H1 (cell line): ENCODE results near the gene IFT122. TPM values are rescaled to one million over a fixed set of nuclear protein-coding genes. Genes with fewer than 3 reads are reported as not detected.

Experiments
- CTCF ChIA-PET: fragments of 300-600 bp; sonication (Branson Sonifier 250); formaldehyde crosslinking; loops from one replicate; lab custom pipeline; 2021; ENCODE audit not compliant: partially characterized antibody; lab: Charles Lee
- POLR2A ChIA-PET: fragments of 300-600 bp; sonication (Branson Sonifier 250); formaldehyde crosslinking; loops from one replicate; lab custom pipeline; 2021; ENCODE audit warnings: inconsistent platforms; ENCODE audit not compliant: partially characterized antibody; lab: Charles Lee
- DNase-seq, 2 experiments: peaks; one replicate each; pipeline versions ENCODE4 v3.0.0 to v3.0.0-alpha.2; 2010 to 2022; ENCODE audit warnings: low spot score in 2 of 2, low read depth in 1 of 2, mixed read lengths in 1 of 2
- FAIRE-seq: peaks from 2 replicates; lab custom pipeline; 2011; peaks lifted over from hg19 to GRCh38; lab: Jason Lieb, UNC
- H2AFZ ChIP-seq: 2 replicates; pipeline ENCODE4 v1.8.1; 2012; ENCODE audit warnings: low read length, inconsistent platforms
- H2AK5ac ChIP-seq: 2 replicates; pipeline ENCODE4 v1.6.1; 2013; ENCODE audit warnings: low read depth, low read length
- H2BK120ac ChIP-seq: replicated peaks from 2 replicates; pipeline ENCODE3; 2013; ENCODE audit warnings: low read depth, low read length, inconsistent platforms
- H2BK12ac ChIP-seq: 2 replicates; pipeline ENCODE4 v1.6.1; 2013; ENCODE audit warnings: low read depth, low read length
- H2BK15ac ChIP-seq: 2 replicates; pipeline ENCODE4 v1.6.1; 2013; ENCODE audit warnings: low read length
- H2BK20ac ChIP-seq: 2 replicates; pipeline ENCODE4 v1.6.1; 2013; ENCODE audit warnings: low read length
- H2BK5ac ChIP-seq: 2 replicates; pipeline ENCODE4 v1.6.1; 2013; ENCODE audit warnings: low read depth, low read length
- H3K14ac ChIP-seq: 2 replicates; pipeline ENCODE4 v1.6.1; 2013; ENCODE audit warnings: inconsistent platforms; ENCODE audit not compliant: insufficient read length
- H3K18ac ChIP-seq: 2 replicates; pipeline ENCODE4 v1.6.1; 2013; ENCODE audit warnings: low read length; ENCODE audit errors: extremely low read depth
- H3K23ac ChIP-seq: 2 replicates; pipeline ENCODE4 v1.6.1; 2013; ENCODE audit warnings: inconsistent platforms; ENCODE audit not compliant: insufficient read length
- H3K23me2 ChIP-seq: 2 replicates; pipeline ENCODE4 v1.6.1; 2013; ENCODE audit warnings: low read depth, low read length
- H3K27ac ChIP-seq: 2 replicates; pipeline ENCODE4 v1.6.1; 2011; ENCODE audit warnings: low read depth, low read length, inconsistent platforms
- H3K27me3 ChIP-seq, 4 experiments: replicated peaks in 1 of 4; 1 replicate in 1 of 4; 2 replicates in 3 of 4; pipeline versions ENCODE4 v1.6.1 to v1.8.1; 2011 to 2013; ENCODE audit warnings: low read length in 3 of 4, mild to moderate bottlenecking in 3 of 4, inconsistent platforms in 2 of 4, mixed read lengths in 2 of 4, moderate library complexity in 1 of 4; ENCODE audit not compliant: control insufficient read depth in 3 of 4, insufficient read depth in 3 of 4; ENCODE audit errors: extremely low read depth in 1 of 4
- H3K36me3 ChIP-seq, 4 experiments: 2 replicates each; pipeline versions ENCODE4 v1.6.1 to v1.8.1; 2011 to 2013; ENCODE audit warnings: mild to moderate bottlenecking in 4 of 4, low read length in 3 of 4, moderate library complexity in 2 of 4, control low read depth in 1 of 4, inconsistent platforms in 1 of 4; ENCODE audit not compliant: insufficient read depth in 4 of 4, control insufficient read depth in 2 of 4
- H3K4ac ChIP-seq: replicated peaks from 2 replicates; pipeline ENCODE3; 2013; ENCODE audit warnings: low read length, low read depth, mixed read lengths, inconsistent platforms; ENCODE audit not compliant: insufficient read length
- H3K4me1 ChIP-seq, 4 experiments: replicated peaks in 1 of 4; 1 replicate in 1 of 4; 2 replicates in 3 of 4; pipeline versions ENCODE4 v1.6.1 to v1.8.1; 2011 to 2013; ENCODE audit warnings: low read length in 3 of 4, inconsistent platforms in 2 of 4, mixed read lengths in 1 of 4; ENCODE audit not compliant: insufficient read depth in 4 of 4, control insufficient read depth in 3 of 4
- H3K4me2 ChIP-seq, 2 experiments: 2 replicates each; pipeline versions ENCODE4 v1.6.1 to v1.8.1; 2011 to 2013; ENCODE audit warnings: low read depth in 2 of 2, low read length in 2 of 2, control low read depth in 1 of 2, inconsistent platforms in 1 of 2, mild to moderate bottlenecking in 1 of 2; ENCODE audit not compliant: insufficient read depth in 1 of 2
- H3K4me3 ChIP-seq, 4 experiments: fragments of 200-600, 300-600 bp in 1 of 4; sonication (generic), shearing (Covaris generic), sonication (Bioruptor Twin) in 1 of 4; 2 replicates each; pipeline versions ENCODE4 v1.5.1 to v1.8.1; 2011 to 2016; ENCODE audit warnings: low read length in 4 of 4, low read depth in 3 of 4, control low read depth in 2 of 4, inconsistent platforms in 2 of 4, mild to moderate bottlenecking in 2 of 4, mixed read lengths in 1 of 4, moderate library complexity in 1 of 4; ENCODE audit not compliant: insufficient read depth in 2 of 4; ENCODE audit errors: extremely low read depth in 1 of 4
- H3K56ac ChIP-seq: replicated peaks from 2 replicates; pipeline ENCODE3; 2013; ENCODE audit warnings: low read depth, mild to moderate bottlenecking, mixed read lengths, low read length, inconsistent platforms; ENCODE audit not compliant: insufficient read length
- H3K79me1 ChIP-seq: 2 replicates; pipeline ENCODE4 v1.6.1; 2013; ENCODE audit warnings: low read depth, low read length, control low read depth
- H3K79me2 ChIP-seq, 2 experiments: 2 replicates each; pipeline versions ENCODE4 v1.6.1 to v1.8.1; 2012 to 2013; ENCODE audit warnings: low read length in 2 of 2, mild to moderate bottlenecking in 2 of 2, inconsistent platforms in 1 of 2; ENCODE audit not compliant: insufficient read depth in 2 of 2, control insufficient read depth in 1 of 2
- H3K9ac ChIP-seq, 4 experiments: replicated peaks in 1 of 4; 1 replicate in 1 of 4; 2 replicates in 3 of 4; pipeline versions ENCODE4 v1.6.1 to v1.8.1; 2011 to 2013; ENCODE audit warnings: low read depth in 3 of 4, low read length in 3 of 4, control low read depth in 2 of 4, mild to moderate bottlenecking in 2 of 4, moderate library complexity in 2 of 4, inconsistent platforms in 1 of 4; ENCODE audit errors: extremely low read depth in 1 of 4
- H3K9me3 ChIP-seq, 2 experiments: 2 replicates each; pipeline versions ENCODE4 v1.6.1 to v1.8.1; 2012 to 2013; ENCODE audit warnings: mild to moderate bottlenecking in 2 of 2, moderate library complexity in 2 of 2, control low read depth in 1 of 2, inconsistent platforms in 1 of 2, low read depth in 1 of 2, low read length in 1 of 2, mixed read lengths in 1 of 2; ENCODE audit not compliant: insufficient read depth in 2 of 2
- H4K20me1 ChIP-seq, 2 experiments: replicated peaks in 1 of 2; 2 replicates each; pipeline versions ENCODE3 to v1.8.1; 2011 to 2013; ENCODE audit warnings: inconsistent platforms in 2 of 2, low read length in 2 of 2, mild to moderate bottlenecking in 1 of 2; ENCODE audit not compliant: insufficient read depth in 2 of 2, control insufficient read depth in 1 of 2
- H4K5ac ChIP-seq: 2 replicates; pipeline ENCODE4 v1.6.1; 2013; ENCODE audit warnings: low read length, low read depth, mixed read lengths, inconsistent platforms; ENCODE audit not compliant: insufficient read length
- H4K8ac ChIP-seq: 2 replicates; pipeline ENCODE4 v1.8.0; 2013; ENCODE audit warnings: mild to moderate bottlenecking, moderate library complexity, low read length, inconsistent platforms; ENCODE audit not compliant: insufficient read depth; ENCODE audit errors: extremely low read depth
- H4K91ac ChIP-seq: replicated peaks from 2 replicates; pipeline ENCODE3; 2013; ENCODE audit warnings: low read length, mixed read lengths, inconsistent platforms; ENCODE audit not compliant: insufficient read length
- CBX8 ChIP-seq: fragments of 300-800, 300-1000 bp; sonication (generic); IDR thresholded peaks from 2 replicates; pipeline ENCODE4 v1.7.1; 2016; ENCODE audit warnings: low read depth, low read length, borderline replicate concordance
- HDAC6 ChIP-seq: IDR thresholded peaks from one replicate; pipeline ENCODE4 v1.7.1; 2012; ENCODE audit warnings: low read depth, mild to moderate bottlenecking, inconsistent platforms, low read length, moderate library complexity
- KDM4A ChIP-seq: IDR thresholded peaks from one replicate; pipeline ENCODE4 v1.7.1; 2012; ENCODE audit warnings: low read depth, mild to moderate bottlenecking, moderate library complexity, low read length, inconsistent platforms; ENCODE audit not compliant: severe bottlenecking
- PHF8 ChIP-seq: fragments of 200-600 bp; sonication (generic); conservative IDR thresholded peaks from 2 replicates; pipeline ENCODE4 v1.7.1; 2012; ENCODE audit warnings: low read depth, mild to moderate bottlenecking, inconsistent platforms, low read length, moderate library complexity
- SP2 ChIP-seq: IDR thresholded peaks from 2 replicates; pipeline ENCODE4 v1.6.1; 2012; ENCODE audit warnings: mild to moderate bottlenecking, low read length, inconsistent platforms
- SP4 ChIP-seq: IDR thresholded peaks from 2 replicates; pipeline ENCODE4 v1.6.1; 2012; ENCODE audit warnings: low read length, inconsistent platforms
- WGBS, 2 experiments: shearing (Covaris generic) in 1 of 2; methylation state at CpG; one replicate each; pipeline versions ENCODE4 v1.1.6 to v1.1.7; 2013 to 2015; ENCODE audit warnings: low lambda C conversion rate in 2 of 2, mixed read lengths in 2 of 2, inconsistent platforms in 1 of 2, low coverage in 1 of 2, missing lambda C conversion rate in 1 of 2; ENCODE audit not compliant: insufficient replicate concordance in 2 of 2, insufficient coverage in 1 of 2, insufficient read length in 1 of 2; ENCODE audit errors: extremely low coverage in 1 of 2, missing lambda C conversion rate in 1 of 2; 5-methylcytosine and 5-hydroxymethylcytosine counted together
- polyA plus RNA-seq, 7 experiments: library from polyadenylated mRNA; depleted of rRNA in 3 of 7; stranded (reverse) in 5 of 7; unstranded in 2 of 7; fragments of >200 nt in 5 of 7; fragments of 200-250 nt in 2 of 7; gene quantifications; 1 replicate in 5 of 7; 2 replicates in 1 of 7; 4 replicates in 1 of 7; pipeline versions ENCODE4 v1.2.1 to v1.2.3, GENCODE V29; 2011 to 2013; ENCODE audit warnings: missing spikeins in 2 of 7, mixed read lengths in 2 of 7
- total RNA-seq: library from RNA; stranded (reverse); fragmentation: NEBNext Ultra II Directional; extraction: Animal tissue kit (Norgen Biotek cat#: 25700); gene quantifications from 2 replicates; pipeline ENCODE4 v1.2.1, GENCODE V29; 2021

IFT122 gene
- total and polyA plus RNA-seq, 2 of the 8 experiments (the other 6 are each of a cell fraction or from before 2014, with no cell fraction given): 23.7 to 25.1 TPM

DNA sequence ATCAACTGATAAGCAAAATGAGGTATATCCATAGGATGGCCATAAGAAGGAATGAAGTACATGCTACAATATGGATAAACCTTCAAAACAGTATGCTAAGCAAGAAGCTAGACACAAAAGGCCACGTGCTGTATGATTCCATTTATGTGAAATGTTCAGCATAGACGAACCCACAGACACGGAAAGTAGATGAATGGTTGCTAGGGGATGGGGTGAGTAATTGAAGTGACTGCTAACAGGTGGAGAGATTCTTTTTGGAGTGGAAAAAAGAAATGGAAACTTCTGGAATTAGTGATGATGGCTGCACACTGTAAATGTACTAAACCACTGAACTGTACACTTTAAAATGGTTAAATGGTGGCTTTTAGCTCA lies 11.0 kb upstream of the IFT122 start:
- Histone ChIP-seq H3K79me2 (no peaks in the 10 kb centered on the region), H3K4ac (no peak overlapping the region), H3K18ac (no peak overlapping the region; the same call in 1 of the 2 replicates), H4K8ac (no peak overlapping the region), H2AFZ (no peak overlapping the region), H3K27ac (peak overlapping the region; percentile 75), H3K4me2 (peak overlapping the region; percentile 84 to 99; a peak in 3 of 4 replicates), H2BK20ac (0 out of 2 replicates have a peak overlapping the region, but pooled peaks have one; percentile 8), H3K4me1 (peaks cover 7 to 28% (median 15%) of the 10 kb centered on the region in 4 experiments), H3K56ac (no peak overlapping the region), H3K14ac (no peak overlapping the region), H3K36me3 (peaks cover 18 to 32% (median 28%) of the 10 kb centered on the region in 4 experiments; a peak in 7 of 8 replicates), H3K9ac (peak overlapping the region in 2 of 4 experiments; percentile 54 to 57; a peak in 2 of 7 replicates), H2BK15ac (no peak overlapping the region; the same call in 1 of the 2 replicates), H2BK120ac (no peak overlapping the region), H3K9me3 (no peaks in the 10 kb centered on the region), H4K20me1 (peaks cover 0 to 1% of the 10 kb centered on the region in 2 experiments), H3K23ac (no peak overlapping the region), H4K5ac (peak overlapping the region; percentile 55)
- FAIRE-seq: no peak
- DNase-seq: no peak
- ChIA-PET POLR2A (interaction anchor here (0.7 to 5.7 kb wide), 10 partner anchors 11 to 124 kb away, joined by 3 to 61 read pairs (median 6); partner anchors contain the start of genes IFT122 and MBD4), CTCF (interaction anchor here (0.6 to 2.6 kb wide), 6 partner anchors 10 to 369 kb away, joined by 3 to 9 read pairs (median 6); no protein-coding TSS in a partner anchor)
- 92% methylated on average over 3 of the region's 3 CpGs; no CpG with 5 or more reads in 1 of the 2 experiments for WGBS, 2 experiments
- no peak for TF ChIP-seq HDAC6
- TF ChIP-seq PHF8: no peak
- TF ChIP-seq SP2: no peak
- no peak for TF ChIP-seq CBX8
- no peak for TF ChIP-seq SP4
- no peak for TF ChIP-seq KDM4A
- TF ChIP-seq, all 59 proteins: peak for 0
- H3K27me3 ChIP-seq: peaks cover 0 to 10% (median 8%) of the 10 kb centered on the region in 4 experiments; a peak in 5 of 7 replicates
- H4K91ac ChIP-seq: peak overlapping the region; percentile 38
- peaks cover 3% of the 10 kb centered on the region for H3K23me2 ChIP-seq
- H2BK12ac ChIP-seq: no peak overlapping the region
- peak overlapping the region; percentile 77 for H2BK5ac ChIP-seq
- no peak overlapping the region for H2AK5ac ChIP-seq
- H3K79me1 ChIP-seq: no peaks in the 10 kb centered on the region
- peak overlapping the region in 1 of 4 experiments; percentile 63; a peak in 2 of 8 replicates for H3K4me3 ChIP-seq
